Lung microvascular endothelial cell (primary cell): Measurements from ENCODE around the gene RAB23. TPM values are rescaled to one million over a fixed set of nuclear protein-coding genes. Genes with fewer than 3 reads are reported as not detected.

Experiments used
- DNase-seq, 2 donors: peaks; one replicate each; pipeline versions ENCODE4 v3.0.0 to v3.0.0-alpha.2; 2010; ENCODE audit warnings: low read depth in 2 of 2
- total RNA-seq: library from RNA; depleted of rRNA; stranded (reverse); fragments of >200 nt; gene quantifications from 2 replicates; pipeline ENCODE4 v1.2.1, GENCODE V29; 2014

The RAB23 gene
- total RNA-seq, 1 donor from 2014 or later, result 3.6 TPM

GRCh38 chr6:57182017-57182432, 40.1 kb downstream of the RAB23 start:
- DNase-seq, result no peak

GRCh38 chr6:57180596-57180995, 41.5 kb downstream of the RAB23 start:
- DNase-seq, result no peak

- no peak for DNase-seq
Measured at GRCh38 chr6:57177545-57178265, 44.4 kb downstream of the RAB23 start.

DNA sequence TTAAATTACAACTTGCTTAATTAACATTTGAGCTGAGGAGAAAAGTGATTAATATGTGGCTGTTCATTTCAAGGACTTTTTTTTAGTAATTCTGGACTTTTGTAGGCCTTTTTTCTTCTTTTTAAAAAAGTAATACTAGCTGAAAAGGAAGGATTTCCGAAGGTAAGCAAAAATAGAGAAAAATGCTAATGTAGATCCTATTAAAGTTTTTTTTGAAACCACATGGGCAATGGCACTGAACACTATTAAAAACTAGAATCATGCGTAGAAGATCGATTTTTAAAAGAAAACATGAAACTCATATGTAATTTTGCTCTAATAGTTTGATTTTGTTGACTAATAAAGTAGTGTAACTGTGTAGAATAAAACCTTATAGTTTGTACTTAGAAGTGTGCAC, 47.6 kb downstream of the RAB23 start:
- DNase-seq, result no peak

DNA sequence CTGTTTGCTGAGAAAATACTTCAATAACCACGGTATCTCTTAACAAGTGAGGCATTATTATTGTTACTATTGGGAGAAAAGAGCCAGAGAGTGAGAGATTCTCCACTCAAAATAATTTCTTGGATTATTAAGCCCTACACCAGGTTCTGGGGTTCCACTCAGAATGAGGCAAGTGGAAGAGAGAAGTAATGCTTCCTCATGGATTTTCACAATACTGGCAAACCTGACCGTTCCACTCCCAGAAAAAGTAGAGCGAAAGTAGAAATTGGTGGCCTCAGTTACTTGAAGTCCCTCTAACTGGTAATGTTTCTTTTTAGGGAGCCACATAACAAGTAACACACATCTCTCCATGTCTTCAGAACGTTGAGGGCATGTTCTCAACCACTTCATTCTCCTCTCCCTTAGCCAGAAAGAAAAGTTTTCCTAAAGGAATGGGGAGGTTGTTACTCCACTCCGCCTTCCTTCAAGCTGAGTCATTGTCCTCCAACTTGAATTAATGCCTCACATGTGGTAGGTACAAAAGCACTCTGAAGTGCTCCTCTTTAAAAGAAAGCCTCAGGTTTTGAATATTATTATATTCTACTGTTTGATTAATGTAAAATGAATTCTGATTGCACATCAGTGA, 48.1 kb downstream of the RAB23 start:
- peak in 1 of 2 donors; percentile 67 for DNase-seq

- DNase-seq, result peak; percentile 11 to 52
Measured at GRCh38 chr6:57173056-57173885, 48.8 kb downstream of the RAB23 start.

- DNase-seq, result peak; percentile 57 to 86
Measured at GRCh38 chr6:57172136-57173055, 49.7 kb downstream of the RAB23 start, which contains the start of gene BAG2. TSS of gene BAG2 (plus strand) at chr6:57172326. CDS start at chr6:57172698, 372 bp downstream.

DNA sequence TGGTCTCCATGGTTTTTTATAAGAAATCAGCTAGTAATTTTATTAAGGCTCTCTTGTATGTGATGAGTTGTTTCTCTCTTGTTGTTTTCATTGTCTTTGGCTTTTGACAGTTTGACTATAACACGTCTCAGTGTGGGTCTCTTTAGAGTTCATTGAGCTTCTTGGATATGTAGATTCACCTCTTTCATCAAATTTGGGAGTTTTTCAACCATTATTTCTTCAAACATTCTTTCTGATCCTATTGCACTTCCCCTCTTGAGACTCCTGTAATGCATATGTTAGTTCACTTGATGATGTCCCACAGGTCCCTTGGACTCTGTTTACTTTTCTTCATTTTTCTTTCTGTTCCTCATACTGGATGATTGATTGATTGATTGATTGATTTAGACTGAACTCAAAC, 57.0 kb downstream of the RAB23 start:
- no peak for DNase-seq

DNA sequence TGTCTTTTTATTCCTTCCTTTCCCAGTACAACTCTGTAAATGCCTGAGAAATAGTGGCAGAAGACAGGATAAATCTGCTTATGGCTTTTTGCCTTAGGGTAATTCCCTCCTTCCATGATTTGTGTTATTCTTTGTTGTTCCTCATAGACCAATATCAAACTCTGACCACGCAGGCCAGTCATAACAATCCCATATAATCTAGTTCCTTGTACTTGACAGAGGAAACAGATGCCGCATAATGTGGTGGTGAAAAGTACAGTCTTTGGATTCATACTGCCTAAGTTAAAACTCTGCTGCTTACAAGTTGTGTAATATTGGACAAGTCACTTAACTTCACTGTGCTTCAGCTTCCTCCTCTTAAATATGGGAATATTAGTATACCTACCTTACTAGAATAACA, 58.2 kb downstream of the RAB23 start:
- no peak for DNase-seq

- DNase-seq, result no peak
Measured at GRCh38 chr6:57162516-57162915, 59.6 kb downstream of the RAB23 start.

DNA sequence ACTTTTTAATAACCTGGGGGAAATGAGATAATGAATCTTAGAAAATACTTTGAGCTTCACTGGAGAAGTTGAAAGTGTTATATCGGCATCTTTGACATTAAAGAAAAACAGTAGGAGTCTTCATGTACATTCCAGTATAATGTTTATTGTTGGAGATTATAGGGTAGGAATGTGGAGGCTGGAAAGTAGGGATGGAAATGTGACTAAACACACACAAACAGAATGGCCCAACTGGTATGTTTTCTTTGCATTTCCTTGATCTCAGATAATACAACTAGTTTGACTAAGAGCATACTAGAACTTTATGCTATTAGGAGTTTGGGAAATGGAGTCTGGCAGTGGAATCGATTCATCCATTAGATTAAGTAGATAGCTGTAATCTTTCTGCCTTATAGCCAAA, 60.1 kb downstream of the RAB23 start:
- DNase-seq, result no peak

DNA sequence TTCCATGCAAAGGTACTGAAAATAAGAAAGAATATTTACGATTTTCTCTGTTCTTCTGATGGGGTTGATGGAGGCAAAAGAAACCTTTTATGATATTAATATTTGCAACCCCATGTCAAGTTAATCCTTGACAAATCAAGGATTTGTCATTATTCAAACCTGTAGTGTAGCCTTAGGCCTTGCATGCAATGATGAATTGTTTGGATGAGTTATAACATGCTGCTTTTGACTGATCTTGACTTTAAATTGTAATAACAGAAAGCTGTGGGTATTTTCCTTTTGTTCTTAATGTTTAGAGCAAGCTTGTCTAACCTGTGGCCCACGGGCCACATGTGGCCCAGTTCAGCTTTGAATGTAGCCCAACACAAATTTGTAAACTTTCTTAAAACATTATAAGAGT, 63.0 kb downstream of the RAB23 start:
- no peak for DNase-seq

GRCh38 chr6:57158658-57159057, 63.4 kb downstream of the RAB23 start:
- DNase-seq, result no peak

DNA sequence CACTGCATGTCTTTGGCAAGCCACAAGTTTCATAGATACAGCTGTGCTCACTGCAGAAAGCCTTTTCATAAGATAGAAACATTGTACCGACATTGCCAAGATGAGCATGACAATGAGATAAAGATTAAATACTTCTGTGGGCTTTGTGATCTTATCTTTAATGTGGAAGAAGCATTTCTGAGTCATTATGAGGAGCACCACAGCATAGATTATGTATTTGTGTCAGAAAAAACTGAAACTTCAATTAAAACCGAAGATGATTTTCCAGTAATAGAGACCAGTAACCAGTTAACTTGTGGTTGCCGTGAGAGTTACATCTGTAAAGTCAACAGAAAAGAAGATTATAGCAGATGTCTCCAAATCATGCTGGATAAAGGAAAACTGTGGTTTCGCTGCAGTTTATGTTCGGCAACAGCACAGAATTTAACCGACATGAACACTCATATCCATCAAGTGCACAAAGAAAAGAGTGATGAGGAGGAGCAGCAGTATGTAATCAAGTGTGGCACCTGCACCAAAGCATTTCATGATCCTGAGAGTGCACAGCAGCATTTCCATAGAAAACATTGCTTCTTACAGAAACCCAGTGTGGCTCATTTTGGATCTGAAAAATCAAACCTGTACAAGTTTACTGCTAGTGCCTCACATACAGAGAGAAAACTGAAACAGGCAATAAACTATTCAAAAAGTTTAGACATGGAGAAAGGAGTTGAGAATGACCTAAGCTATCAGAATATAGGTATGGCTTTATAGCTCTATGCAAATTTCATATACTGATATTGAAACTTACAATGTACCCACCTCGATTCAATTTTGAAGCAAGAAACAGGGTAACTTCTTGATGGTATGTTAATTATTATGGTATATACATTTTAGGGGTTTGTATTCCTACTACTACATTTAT, 73.9 kb downstream of the RAB23 start:
- no peak for DNase-seq

GRCh38 chr6:57147401-57147800, 74.7 kb downstream of the RAB23 start:
- no peak for DNase-seq

- DNase-seq, result no peak
Measured at GRCh38 chr6:57143690-57144089, 78.4 kb downstream of the RAB23 start.

DNA sequence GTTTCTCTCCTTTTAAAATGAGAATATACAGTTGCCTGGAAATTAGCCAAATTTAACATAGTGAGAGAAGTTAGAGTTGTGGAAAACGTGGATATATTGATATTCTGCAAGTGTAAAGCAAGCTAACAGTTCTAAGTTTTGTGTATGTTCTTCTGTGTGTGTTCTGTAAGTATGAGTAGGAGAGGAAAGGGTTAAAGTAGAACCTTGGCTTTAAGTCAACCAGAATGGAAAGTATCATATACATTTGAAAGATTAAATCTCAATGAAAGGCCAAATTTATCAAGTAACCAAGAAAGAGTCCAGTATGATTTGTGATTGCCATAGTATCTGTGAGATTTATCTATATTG, 80.0 kb downstream of the RAB23 start:
- no peak for DNase-seq

GRCh38 chr6:57141451-57142177, 80.5 kb downstream of the RAB23 start:
- DNase-seq, result no peak

- no peak for DNase-seq
Measured at GRCh38 chr6:57138026-57138425, 84.1 kb downstream of the RAB23 start.

DNA sequence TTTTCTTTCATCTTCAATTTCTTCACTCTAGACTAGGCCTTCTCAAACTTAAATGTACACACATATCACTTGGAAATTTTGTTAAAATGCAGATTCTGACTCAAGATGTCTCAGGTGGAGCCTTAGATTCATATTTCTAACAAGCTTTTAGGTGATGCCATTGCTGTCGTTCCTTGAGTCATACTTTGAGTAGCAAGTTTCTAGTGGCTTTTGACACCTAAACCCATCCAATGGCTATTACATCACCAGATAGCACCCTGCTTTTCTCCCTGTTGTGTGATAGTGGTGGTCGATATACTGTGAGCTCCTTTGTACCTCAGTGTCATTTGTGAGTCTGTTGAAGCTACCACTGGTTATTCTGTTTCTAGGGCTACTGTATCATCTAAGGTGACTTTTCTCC, 84.8 kb downstream of the RAB23 start:
- no peak for DNase-seq
